ENCODE data around the gene ZBTB4. TPM values are rescaled to one million over a fixed set of nuclear protein-coding genes. Genes with fewer than 3 reads are reported as not detected.

ZBTB4 gene
- total RNA-seq, 1 donor from 2014 or later, result 31.2 TPM

DNA sequence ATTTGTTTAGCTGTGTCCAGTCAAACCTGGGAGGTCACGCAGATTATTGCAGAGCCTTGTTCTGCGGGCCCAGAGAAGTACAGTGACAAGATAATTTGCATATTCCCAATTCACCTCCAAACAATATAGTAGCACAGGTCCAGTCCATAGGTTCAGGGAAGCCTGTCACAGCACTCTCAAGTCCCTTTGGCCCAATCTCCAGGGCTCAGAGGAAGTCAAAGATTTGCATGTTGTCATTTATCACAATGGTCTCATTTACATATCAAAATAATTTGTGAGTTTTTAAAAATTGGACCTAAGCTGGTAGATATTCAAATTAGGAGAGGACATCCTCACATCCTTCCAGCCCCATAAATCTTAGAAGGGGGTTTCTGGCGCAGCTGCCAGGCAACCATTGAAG, 11.9 kb downstream of the ZBTB4 start:
- H3K36me3 Mint-ChIP-seq (ENCODE audit: low read depth, unreplicated experiment), result peaks cover 10% of the 10 kb centered on the region
- H3K4me1 ChIP-seq (ENCODE audit: insufficient read depth, low read length), result peaks cover 7% of the 10 kb centered on the region
- H3K79me2 ChIP-seq (ENCODE audit: insufficient read depth, low read length), result peaks cover 53% of the 10 kb centered on the region

DNA sequence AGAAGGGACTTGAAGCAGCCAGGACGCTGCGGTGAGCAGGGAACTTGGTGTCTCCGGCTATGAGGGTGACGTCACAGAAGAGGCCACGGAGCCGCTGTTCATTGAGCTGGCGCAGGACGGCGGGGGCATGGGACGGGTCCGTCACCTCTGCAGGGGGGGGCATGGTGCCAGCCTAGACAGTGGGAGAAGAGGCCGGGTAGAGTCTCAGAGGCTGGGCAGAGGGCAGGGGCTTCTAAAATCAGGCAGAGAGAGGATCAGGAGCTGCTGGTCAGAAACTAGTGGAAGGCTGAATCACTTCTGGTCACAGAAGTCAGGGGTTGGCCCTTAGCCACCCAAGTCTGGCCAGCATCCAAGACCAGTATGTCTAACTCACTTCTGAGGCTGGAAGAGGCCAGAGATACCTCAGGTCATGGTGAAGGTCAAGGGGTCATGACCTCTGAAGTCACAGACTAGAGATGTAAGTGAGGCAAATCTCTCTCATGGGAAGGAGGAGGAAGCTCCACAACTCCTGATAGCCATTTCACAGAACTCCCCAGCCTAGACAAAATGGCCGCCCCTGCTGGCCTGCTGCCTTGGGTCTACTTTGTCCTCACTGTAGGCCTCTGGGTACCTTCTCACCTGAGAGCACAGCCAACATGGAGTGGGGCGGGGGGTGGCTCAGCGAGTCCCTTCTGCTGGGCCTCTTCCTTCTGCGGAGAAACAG, 12.6 kb downstream of the ZBTB4 start:
- peaks cover 46% of the 10 kb centered on the region for H3K79me2 ChIP-seq (ENCODE audit: insufficient read depth, low read length)
- Mint-ChIP-seq H3K36me3 (ENCODE audit: low read depth, unreplicated experiment) (peaks cover 10% of the 10 kb centered on the region), H3K4me3 (ENCODE audit: unreplicated experiment) (no peak overlapping the region), H3K4me1 (ENCODE audit: low read depth, unreplicated experiment) (peaks cover 9% of the 10 kb centered on the region), H3K9me3 (ENCODE audit: unreplicated experiment) (no peaks in the 10 kb centered on the region), H3K27me3 (ENCODE audit: low read depth, unreplicated experiment) (no peaks in the 10 kb centered on the region), H3K27ac (ENCODE audit: unreplicated experiment) (no peak overlapping the region)
- FAIRE-seq (no peak), DNase-seq (ENCODE audit: low read depth) (peak; percentile 37)
- no peak overlapping the region for H3K9ac ChIP-seq (ENCODE audit: low read length)
- no peak overlapping the region for H2AFZ ChIP-seq (ENCODE audit: low read depth, low read length)
- peaks cover 3% of the 10 kb centered on the region for H3K36me3 ChIP-seq (ENCODE audit: insufficient read depth, low read length)
- H3K27ac ChIP-seq (ENCODE audit: low read depth, low read length), result no peak overlapping the region
- H4K20me1 ChIP-seq (ENCODE audit: insufficient read depth, low read length), result peaks cover 49% of the 10 kb centered on the region
- peaks cover 7% of the 10 kb centered on the region for H3K4me1 ChIP-seq (ENCODE audit: insufficient read depth, low read length)
- TF ChIP-seq, protein P1, sequence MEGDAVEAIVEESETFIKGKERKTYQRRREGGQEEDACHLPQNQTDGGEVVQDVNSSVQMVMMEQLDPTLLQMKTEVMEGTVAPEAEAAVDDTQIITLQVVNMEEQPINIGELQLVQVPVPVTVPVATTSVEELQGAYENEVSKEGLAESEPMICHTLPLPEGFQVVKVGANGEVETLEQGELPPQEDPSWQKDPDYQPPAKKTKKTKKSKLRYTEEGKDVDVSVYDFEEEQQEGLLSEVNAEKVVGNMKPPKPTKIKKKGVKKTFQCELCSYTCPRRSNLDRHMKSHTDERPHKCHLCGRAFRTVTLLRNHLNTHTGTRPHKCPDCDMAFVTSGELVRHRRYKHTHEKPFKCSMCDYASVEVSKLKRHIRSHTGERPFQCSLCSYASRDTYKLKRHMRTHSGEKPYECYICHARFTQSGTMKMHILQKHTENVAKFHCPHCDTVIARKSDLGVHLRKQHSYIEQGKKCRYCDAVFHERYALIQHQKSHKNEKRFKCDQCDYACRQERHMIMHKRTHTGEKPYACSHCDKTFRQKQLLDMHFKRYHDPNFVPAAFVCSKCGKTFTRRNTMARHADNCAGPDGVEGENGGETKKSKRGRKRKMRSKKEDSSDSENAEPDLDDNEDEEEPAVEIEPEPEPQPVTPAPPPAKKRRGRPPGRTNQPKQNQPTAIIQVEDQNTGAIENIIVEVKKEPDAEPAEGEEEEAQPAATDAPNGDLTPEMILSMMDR (IDR thresholded peaks at IDR 0.05; ENCODE audit: insufficient read depth, low read depth, low read length), result no peak
- no peak for TF ChIP-seq EZH2 (IDR thresholded peaks at IDR 0.05; ENCODE audit: insufficient read depth, low read length)
- H3K9me3 ChIP-seq (ENCODE audit: insufficient read depth, low read depth, low read length), result no peaks in the 10 kb centered on the region
- H3K4me2 ChIP-seq (ENCODE audit: low read length), result no peak overlapping the region
- no peaks in the 10 kb centered on the region for H3K27me3 ChIP-seq (ENCODE audit: insufficient read depth, low read length)
- H3K4me3 ChIP-seq (ENCODE audit: insufficient read depth, low read depth, low read length), result no peak overlapping the region

More for the DNA sequence above, 11.9 kb downstream of the ZBTB4 start:
- FAIRE-seq (no peak), DNase-seq (ENCODE audit: low read depth) (no peak)
- Histone ChIP-seq H3K4me2 (ENCODE audit: low read length) (no peak overlapping the region), H3K36me3 (ENCODE audit: insufficient read depth, low read length) (peaks cover 3% of the 10 kb centered on the region), H3K9me3 (ENCODE audit: insufficient read depth, low read depth, low read length) (no peaks in the 10 kb centered on the region), H3K4me3 (ENCODE audit: insufficient read depth, low read depth, low read length) (no peak overlapping the region), H3K27me3 (ENCODE audit: insufficient read depth, low read length) (no peaks in the 10 kb centered on the region), H2AFZ (ENCODE audit: low read depth, low read length) (no peak overlapping the region), H4K20me1 (ENCODE audit: insufficient read depth, low read length) (peaks cover 55% of the 10 kb centered on the region), H3K9ac (ENCODE audit: low read length) (no peak overlapping the region), H3K27ac (ENCODE audit: low read depth, low read length) (no peak overlapping the region)
- H3K9me3 Mint-ChIP-seq (ENCODE audit: unreplicated experiment), result no peaks in the 10 kb centered on the region
- no peak overlapping the region for H3K27ac Mint-ChIP-seq (ENCODE audit: unreplicated experiment)
- H3K4me3 Mint-ChIP-seq (ENCODE audit: unreplicated experiment), result no peak overlapping the region
- H3K27me3 Mint-ChIP-seq (ENCODE audit: low read depth, unreplicated experiment), result no peaks in the 10 kb centered on the region
- peaks cover 9% of the 10 kb centered on the region for H3K4me1 Mint-ChIP-seq (ENCODE audit: low read depth, unreplicated experiment)
- no peak for TF ChIP-seq EZH2 (IDR thresholded peaks at IDR 0.05; ENCODE audit: insufficient read depth, low read length)
- TF ChIP-seq, protein P1 (IDR thresholded peaks at IDR 0.05; ENCODE audit: insufficient read depth, low read depth, low read length), result no peak

DNA sequence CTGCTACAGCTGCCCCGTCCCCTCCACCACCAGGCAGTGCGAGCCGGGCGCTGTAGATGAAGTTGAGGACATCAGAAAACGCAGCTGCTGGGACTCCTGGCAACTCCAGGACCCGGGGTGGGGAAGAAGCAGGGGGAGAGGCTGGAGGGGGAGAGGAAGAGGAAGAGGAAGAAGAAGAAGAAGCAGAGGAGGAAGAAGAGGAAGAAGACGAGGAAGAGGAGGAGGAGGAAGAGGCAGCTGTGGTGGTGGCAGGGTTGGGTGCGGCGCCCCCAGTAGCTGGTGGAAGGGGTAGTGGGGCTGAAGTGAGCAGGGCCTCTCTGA, 13.2 kb downstream of the ZBTB4 start:
- H3K27me3 Mint-ChIP-seq (ENCODE audit: low read depth, unreplicated experiment), result no peaks in the 10 kb centered on the region
- Histone ChIP-seq H3K27ac (ENCODE audit: low read depth, low read length) (no peak overlapping the region), H3K4me3 (ENCODE audit: insufficient read depth, low read depth, low read length) (no peak overlapping the region), H3K4me1 (ENCODE audit: insufficient read depth, low read length) (peaks cover 7% of the 10 kb centered on the region), H3K36me3 (ENCODE audit: insufficient read depth, low read length) (peaks cover 3% of the 10 kb centered on the region), H3K27me3 (ENCODE audit: insufficient read depth, low read length) (no peaks in the 10 kb centered on the region), H3K4me2 (ENCODE audit: low read length) (no peak overlapping the region), H2AFZ (ENCODE audit: low read depth, low read length) (no peak overlapping the region), H3K79me2 (ENCODE audit: insufficient read depth, low read length) (peaks cover 41% of the 10 kb centered on the region), H3K9ac (ENCODE audit: low read length) (no peak overlapping the region), H3K9me3 (ENCODE audit: insufficient read depth, low read depth, low read length) (no peaks in the 10 kb centered on the region), H4K20me1 (ENCODE audit: insufficient read depth, low read length) (peaks cover 44% of the 10 kb centered on the region)
- FAIRE-seq, result no peak
- TF ChIP-seq EZH2 (IDR thresholded peaks at IDR 0.05; ENCODE audit: insufficient read depth, low read length), result no peak
- TF ChIP-seq, protein P1 (IDR thresholded peaks at IDR 0.05; ENCODE audit: insufficient read depth, low read depth, low read length), result no peak
- DNase-seq (ENCODE audit: low read depth), result no peak
- H3K27ac Mint-ChIP-seq (ENCODE audit: unreplicated experiment), result no peak overlapping the region
- H3K9me3 Mint-ChIP-seq (ENCODE audit: unreplicated experiment), result no peaks in the 10 kb centered on the region
- H3K4me1 Mint-ChIP-seq (ENCODE audit: low read depth, unreplicated experiment), result peaks cover 9% of the 10 kb centered on the region
- peaks cover 13% of the 10 kb centered on the region for H3K36me3 Mint-ChIP-seq (ENCODE audit: low read depth, unreplicated experiment)
- no peak overlapping the region for H3K4me3 Mint-ChIP-seq (ENCODE audit: unreplicated experiment)
